ENCODE measurements around the gene SLC35F3. TPM values are rescaled to one million over a fixed set of nuclear protein-coding genes. Genes with fewer than 3 reads are reported as not detected.

The SLC35F3 gene
- total RNA-seq, 1 experiment from 2014 or later, result 3.3 TPM

DNA sequence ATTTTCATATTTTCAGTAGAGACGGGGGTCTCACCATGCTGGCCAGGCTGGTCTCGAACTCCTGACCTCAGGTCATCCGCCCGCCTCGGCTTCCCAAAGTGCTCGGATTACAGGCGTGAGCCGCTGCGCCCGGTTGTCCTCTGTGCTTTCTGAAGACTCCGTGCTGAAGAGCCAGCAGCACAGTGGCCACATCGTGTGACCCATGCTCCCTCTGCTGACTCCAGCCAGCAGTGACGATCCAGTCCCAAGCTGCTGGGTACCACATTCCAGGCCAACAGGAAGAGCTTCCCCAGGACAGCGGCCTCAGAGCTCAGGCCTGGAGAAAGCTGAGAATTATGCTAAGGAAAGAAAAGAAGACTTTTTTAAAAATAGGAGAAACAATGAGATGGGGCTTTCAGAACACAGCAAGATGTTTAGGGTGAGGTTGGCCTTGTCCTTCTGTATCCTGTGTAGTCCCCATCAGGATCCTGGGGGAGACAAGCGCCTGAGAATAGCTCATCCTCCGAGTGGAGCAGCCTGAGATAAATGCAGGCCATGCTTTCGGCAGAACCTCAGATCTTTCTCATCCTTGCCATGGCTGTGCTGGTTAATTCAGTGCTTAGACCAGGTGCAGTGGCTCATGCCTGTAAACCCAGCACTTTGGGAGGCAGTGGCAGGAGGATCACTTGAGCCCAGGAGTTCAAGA, 207.1 kb downstream of the SLC35F3 start:
- no TSS peak for BruUV-seq (replicated peaks)
- POLR2A ChIA-PET, result interaction anchor here (0.6 to 1.2 kb wide), 4 partner anchors 8 to 872 kb away, joined by 3 read pairs; no protein-coding TSS in a partner anchor
- peak; percentile 50 for DNase-seq (ENCODE audit: unreplicated experiment)
- CTCF ChIA-PET, result interaction anchor here (0.6 to 20.7 kb wide), 30 partner anchors 11 to 808 kb away, joined by 3 to 506 read pairs (median 3); partner anchors contain the start of gene TARBP1
- intact Hi-C loops (cut with micrococcal nuclease), result loop anchor here (1.0 to 10.0 kb wide), 4 partner anchors 293 to 716 kb away; no protein-coding TSS in a partner anchor
- Mint-ChIP-seq H3K27me3 (ENCODE audit: insufficient read depth, unreplicated experiment) (no peaks in the 10 kb centered on the region), H3K9me3 (ENCODE audit: unreplicated experiment) (no peaks in the 10 kb centered on the region), H3K36me3 (ENCODE audit: insufficient read depth, unreplicated experiment) (peaks cover 7% of the 10 kb centered on the region), H3K27ac (ENCODE audit: low read depth, unreplicated experiment) (no peak overlapping the region), H3K4me1 (ENCODE audit: insufficient read depth, unreplicated experiment) (peaks cover 25% of the 10 kb centered on the region), H3K4me3 (ENCODE audit: unreplicated experiment) (no peak overlapping the region)
- TF ChIP-seq, protein P1, sequence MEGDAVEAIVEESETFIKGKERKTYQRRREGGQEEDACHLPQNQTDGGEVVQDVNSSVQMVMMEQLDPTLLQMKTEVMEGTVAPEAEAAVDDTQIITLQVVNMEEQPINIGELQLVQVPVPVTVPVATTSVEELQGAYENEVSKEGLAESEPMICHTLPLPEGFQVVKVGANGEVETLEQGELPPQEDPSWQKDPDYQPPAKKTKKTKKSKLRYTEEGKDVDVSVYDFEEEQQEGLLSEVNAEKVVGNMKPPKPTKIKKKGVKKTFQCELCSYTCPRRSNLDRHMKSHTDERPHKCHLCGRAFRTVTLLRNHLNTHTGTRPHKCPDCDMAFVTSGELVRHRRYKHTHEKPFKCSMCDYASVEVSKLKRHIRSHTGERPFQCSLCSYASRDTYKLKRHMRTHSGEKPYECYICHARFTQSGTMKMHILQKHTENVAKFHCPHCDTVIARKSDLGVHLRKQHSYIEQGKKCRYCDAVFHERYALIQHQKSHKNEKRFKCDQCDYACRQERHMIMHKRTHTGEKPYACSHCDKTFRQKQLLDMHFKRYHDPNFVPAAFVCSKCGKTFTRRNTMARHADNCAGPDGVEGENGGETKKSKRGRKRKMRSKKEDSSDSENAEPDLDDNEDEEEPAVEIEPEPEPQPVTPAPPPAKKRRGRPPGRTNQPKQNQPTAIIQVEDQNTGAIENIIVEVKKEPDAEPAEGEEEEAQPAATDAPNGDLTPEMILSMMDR (IDR thresholded peaks at IDR 0.05; ENCODE audit: unreplicated experiment), result peak; percentile 39

DNA sequence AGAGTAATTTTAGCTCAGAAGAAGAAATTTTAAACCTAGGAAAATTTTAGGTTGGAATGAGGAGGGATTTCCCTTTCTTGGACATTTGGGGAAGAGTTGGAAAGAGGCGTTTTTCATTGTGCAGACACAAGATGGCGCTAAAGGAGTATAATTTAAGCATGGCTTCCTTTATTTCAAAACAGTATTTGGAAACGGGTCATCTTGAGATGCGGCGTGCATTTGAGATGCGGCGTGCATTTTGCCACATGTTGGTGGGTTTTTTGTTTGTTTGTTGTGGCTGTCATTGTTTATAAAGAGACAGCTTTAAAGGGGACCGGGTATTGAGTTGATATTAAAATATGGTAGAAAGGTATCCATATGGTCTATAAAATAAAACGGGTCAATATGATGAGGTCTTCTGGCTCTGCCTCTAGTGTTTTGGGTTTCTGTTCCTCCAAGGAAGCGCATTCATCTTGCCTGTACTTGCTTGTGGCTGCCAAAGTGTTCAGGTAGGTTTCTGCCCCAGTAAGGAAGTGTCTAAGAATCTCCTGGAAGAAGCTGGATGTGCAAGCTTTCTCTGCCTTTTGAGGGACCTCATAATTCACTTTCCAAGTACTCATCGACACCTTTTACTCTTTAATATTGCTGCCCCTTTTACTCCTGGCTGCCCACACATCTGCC, 210.3 kb downstream of the SLC35F3 start:
- Mint-ChIP-seq H3K36me3 (ENCODE audit: insufficient read depth, unreplicated experiment) (no peaks in the 10 kb centered on the region), H3K4me3 (ENCODE audit: unreplicated experiment) (peak overlapping the region; percentile 57), H3K9me3 (ENCODE audit: unreplicated experiment) (no peaks in the 10 kb centered on the region), H3K4me1 (ENCODE audit: insufficient read depth, unreplicated experiment) (peaks cover 13% of the 10 kb centered on the region), H3K27me3 (ENCODE audit: insufficient read depth, unreplicated experiment) (no peaks in the 10 kb centered on the region), H3K27ac (ENCODE audit: low read depth, unreplicated experiment) (no peak overlapping the region)
- CTCF ChIA-PET, result interaction anchor here (0.6 to 20.7 kb wide), 61 partner anchors 9 to 807 kb away, joined by 3 to 506 read pairs (median 4); partner anchors contain the start of gene TARBP1
- no TSS peak for BruUV-seq (replicated peaks)
- POLR2A ChIA-PET, result interaction anchor here (0.6 to 2.1 kb wide), 13 partner anchors 10 to 363 kb away, joined by 3 to 9 read pairs (median 3); partner anchors contain the start of gene COA6
- TF ChIP-seq, protein P1 (IDR thresholded peaks at IDR 0.05; ENCODE audit: unreplicated experiment), result peak; percentile 97
- intact Hi-C loops (cut with micrococcal nuclease), result loop anchor here (1.0 to 10.0 kb wide), 9 partner anchors 35 to 968 kb away; partner anchors contain the start of genes COA6 and TARBP1
- peak; percentile 84 for DNase-seq (ENCODE audit: unreplicated experiment)

DNA sequence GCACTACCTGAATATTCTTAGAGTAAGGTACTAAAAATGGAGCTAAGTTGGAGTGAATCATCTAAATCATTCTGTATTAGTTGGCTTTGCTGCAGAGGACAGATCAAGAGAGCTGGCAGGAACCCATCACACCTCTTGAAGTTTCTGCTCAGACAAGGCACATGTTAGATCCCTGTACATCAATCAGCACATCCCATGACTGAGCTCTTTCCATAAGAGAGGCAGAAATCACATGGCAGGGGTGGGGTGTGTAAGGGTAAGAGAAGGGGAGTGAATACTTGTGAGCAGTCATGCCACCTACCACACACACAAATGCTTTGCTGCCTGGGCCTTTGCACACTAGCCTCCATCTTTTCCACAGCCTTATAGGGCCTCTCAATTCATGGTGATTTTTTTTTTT, 214.4 kb downstream of the SLC35F3 start:
- no peaks in the 10 kb centered on the region for H3K27me3 Mint-ChIP-seq (ENCODE audit: insufficient read depth, unreplicated experiment)
- POLR2A ChIA-PET, result no interaction called here

More for the DNA sequence above, 214.4 kb downstream of the SLC35F3 start:
- CTCF ChIA-PET, result interaction anchor here (0.7 to 20.7 kb wide), 10 partner anchors 9 to 736 kb away, joined by 3 to 506 read pairs (median 4); no protein-coding TSS in a partner anchor
- Mint-ChIP-seq H3K36me3 (ENCODE audit: insufficient read depth, unreplicated experiment) (no peaks in the 10 kb centered on the region), H3K4me1 (ENCODE audit: insufficient read depth, unreplicated experiment) (peaks cover 9% of the 10 kb centered on the region), H3K9me3 (ENCODE audit: unreplicated experiment) (no peaks in the 10 kb centered on the region), H3K27ac (ENCODE audit: low read depth, unreplicated experiment) (no peak overlapping the region), H3K4me3 (ENCODE audit: unreplicated experiment) (no peak overlapping the region)
- DNase-seq (ENCODE audit: unreplicated experiment), result no peak
- intact Hi-C loops (cut with micrococcal nuclease), result loop anchor here (5.0 to 10.0 kb wide), 3 partner anchors 286 to 963 kb away; partner anchors contain the start of gene TARBP1
- TF ChIP-seq, protein P1 (IDR thresholded peaks at IDR 0.05; ENCODE audit: unreplicated experiment), result no peak
- BruUV-seq (replicated peaks), result no TSS peak
